Fibroblast of upper back skin (primary cell): ENCODE results near the gene TAS2R30.
"Not testable (repeated sequence)": the region's sequence is repeated elsewhere in the genome, so short reads cannot be mapped to it uniquely, and the experiment has no call there.

Experiments used
- DNase-seq: peaks from one replicate; pipeline ENCODE4 v3.0.0-alpha.2; 2013

TAS2R30 gene

GRCh38 chr12:11111213-11111612 is 23.2 kb downstream of the TAS2R30 start:
- DNase-seq: not testable (repeated sequence)

GRCh38 chr12:11108862-11109261 is 25.6 kb downstream of the TAS2R30 start:
- no peak for DNase-seq

- DNase-seq: no peak
These were observed 26.7 kb downstream of the TAS2R30 start for GRCh38 chr12:11107719-11108118.

- DNase-seq: no peak
These were observed 28.2 kb downstream of the TAS2R30 start for GRCh38 chr12:11106288-11106687.

GRCh38 chr12:11105546-11105945 is 28.9 kb downstream of the TAS2R30 start:
- no peak for DNase-seq

GRCh38 chr12:11094910-11095309 is 39.5 kb downstream of the TAS2R30 start:
- DNase-seq: not testable (repeated sequence)

GRCh38 chr12:11092128-11092527 is 42.3 kb downstream of the TAS2R30 start, which contains the start of gene TAS2R43:
Gene TAS2R43 (minus strand): TSS chr12:11092313. CDS start chr12:11092229, 84 bp downstream.
- no peak for DNase-seq

GRCh38 chr12:11089246-11089645 is 45.2 kb downstream of the TAS2R30 start:
- no peak for DNase-seq

GRCh38 chr12:11085419-11085818 is 49.0 kb downstream of the TAS2R30 start:
- DNase-seq: no peak
